Stimulated activated CD8-positive, alpha-beta memory T cell treated with anti-CD3 and anti-CD28 coated beads, Interleukin-15, amount 100 ng/mL, for 24 hours (primary cell): ENCODE measurements around the gene CPSF3.

ENCODE experiments used
- DNase-seq: peaks from one replicate; pipeline ENCODE4 v3.0.0-alpha.2; 2020; ENCODE audit warnings: low read depth

Gene CPSF3

DNA sequence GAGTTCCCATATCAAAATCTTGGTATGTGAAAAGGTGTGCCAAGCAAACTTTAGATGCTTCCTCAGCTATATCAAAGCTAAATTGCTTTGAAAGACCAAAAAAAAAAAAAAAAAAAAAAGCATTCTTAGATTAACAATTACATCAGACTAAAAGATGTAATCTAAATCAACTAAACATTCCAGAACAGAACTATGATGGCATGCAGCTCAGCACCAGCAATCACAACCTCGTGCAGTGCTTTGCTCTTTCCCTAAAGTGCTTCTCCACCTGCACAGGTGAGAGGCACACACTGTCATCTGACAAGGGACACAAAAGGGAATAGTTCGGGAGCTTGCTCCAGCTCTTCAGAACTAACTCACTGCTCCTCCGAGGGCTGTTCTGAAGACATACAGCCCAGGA, 94.7 kb downstream of the CPSF3 start:
- no peak for DNase-seq

DNA sequence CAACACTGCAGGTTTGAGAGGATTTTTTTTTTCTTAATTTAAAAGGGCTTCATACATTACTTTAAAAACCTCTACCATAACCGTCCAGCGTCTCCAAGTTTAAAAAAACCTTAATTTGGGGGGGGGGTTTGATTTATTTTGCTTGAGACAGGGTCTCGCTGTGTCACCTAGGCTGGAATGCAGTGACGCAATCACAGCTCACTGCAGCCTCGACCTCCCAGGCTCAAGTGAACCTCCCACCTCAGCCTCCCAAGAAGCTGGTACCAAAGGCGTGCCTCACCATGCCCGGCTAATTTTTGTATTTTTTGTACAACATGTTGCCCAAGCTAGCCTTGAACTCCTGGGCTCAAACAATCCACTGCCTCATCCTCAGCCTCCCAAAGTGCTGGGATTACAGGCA, 95.3 kb downstream of the CPSF3 start:
- no peak for DNase-seq

- DNase-seq = no peak
These were observed 95.8 kb downstream of the CPSF3 start for GRCh38 chr2:9519250-9519649.
